ENCODE measurements around the gene IGIP. TPM values are rescaled to one million over a fixed set of nuclear protein-coding genes. Genes with fewer than 3 reads are reported as not detected.
"Not testable (repeated sequence)": the region's sequence is repeated elsewhere in the genome, so short reads cannot be mapped to it uniquely, and the experiment has no call there.

Gene IGIP
- total RNA-seq, 1 donor from 2014 or later, result 11.8 TPM

DNA sequence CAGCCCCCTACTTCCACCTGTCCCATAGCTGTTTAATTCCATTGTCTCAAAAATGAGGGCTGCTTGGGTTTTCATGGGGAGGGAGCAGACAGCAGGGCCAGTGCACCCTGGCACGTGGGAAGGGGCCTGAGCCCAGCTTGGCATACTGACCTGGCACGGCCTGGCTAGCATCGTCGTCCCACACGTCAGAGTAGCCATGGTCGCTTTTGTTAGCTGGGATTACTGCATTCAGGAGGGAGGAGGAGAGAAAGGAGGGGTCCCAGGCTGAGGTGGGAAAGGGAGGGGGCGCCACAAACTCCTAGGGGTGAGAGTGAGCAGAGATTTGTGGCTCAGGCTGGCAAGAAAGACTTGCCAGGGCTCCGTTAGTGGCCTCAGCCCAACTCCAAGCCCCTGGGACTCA, 28.2 kb downstream of the IGIP start:
- intact Hi-C loops (cut with micrococcal nuclease), result no loop called here
- DNase-seq (no peak), ATAC-seq (no peak)

- not testable (repeated sequence) for ATAC-seq
- intact Hi-C loops (cut with micrococcal nuclease), result loop anchor here (5.0 kb wide), 2 partner anchors 83 to 368 kb away; no protein-coding TSS in a partner anchor
These were observed 29.1 kb downstream of the IGIP start for GRCh38 chr5:140154710-140155381.

GRCh38 chr5:140157032-140157781, 31.5 kb downstream of the IGIP start:
- DNase-seq, result peak; percentile 93
- intact Hi-C loops (cut with micrococcal nuclease), result loop anchor here (5.0 kb wide), 2 partner anchors 85 to 370 kb away; no protein-coding TSS in a partner anchor

More at GRCh38 chr5:140154710-140155381, 29.1 kb downstream of the IGIP start:
- not testable (repeated sequence) for DNase-seq

DNA sequence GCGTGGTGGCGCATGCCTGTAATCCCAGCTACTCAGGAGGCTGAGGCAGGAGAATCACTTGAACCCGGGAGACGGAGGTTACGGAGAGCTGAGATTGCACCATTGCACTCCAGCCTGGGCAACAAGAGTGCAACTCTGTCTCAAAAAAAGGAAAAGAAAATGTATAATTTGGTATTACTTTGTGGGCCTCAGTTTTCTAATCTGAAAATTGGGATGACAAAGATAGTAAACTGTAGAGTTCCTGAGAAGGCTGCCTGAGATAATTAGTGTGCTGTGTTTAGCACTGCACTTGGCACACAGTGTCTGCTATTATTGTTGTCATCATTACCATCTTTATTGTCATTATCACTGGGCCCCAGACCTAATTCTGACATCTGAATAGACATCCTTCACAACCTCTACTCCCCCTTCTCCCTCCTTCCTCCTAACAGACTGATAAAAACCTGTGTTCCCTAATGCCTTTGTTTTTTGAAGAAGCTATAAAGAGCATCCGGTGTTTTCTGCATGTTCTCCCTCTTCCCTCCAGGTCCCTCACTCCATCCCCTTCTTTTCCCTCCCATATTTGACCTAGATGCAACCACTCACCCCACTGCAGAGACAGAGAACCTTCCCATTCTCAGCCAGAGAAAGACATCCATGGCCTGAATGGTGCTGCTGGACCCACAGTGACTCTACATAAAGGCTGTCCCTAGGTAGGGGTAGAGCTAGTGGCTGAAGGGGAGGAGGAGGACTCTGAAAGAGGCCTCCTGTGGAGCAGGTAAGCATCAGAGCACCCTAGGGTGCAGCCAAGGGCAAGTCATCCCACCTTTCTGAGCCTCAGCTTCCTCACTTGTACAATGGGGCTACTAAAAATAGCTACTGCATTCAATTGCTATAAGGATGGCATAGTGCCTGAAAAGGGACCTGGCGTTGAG, 33.5 kb downstream of the IGIP start:
- DNase-seq (no peak), ATAC-seq (no peak)
- intact Hi-C loops (cut with micrococcal nuclease), result loop anchor here (5.0 kb wide), 2 partner anchors 87 to 372 kb away; no protein-coding TSS in a partner anchor

More at GRCh38 chr5:140157032-140157781, 31.5 kb downstream of the IGIP start:
- peak; percentile 96 for ATAC-seq

DNA sequence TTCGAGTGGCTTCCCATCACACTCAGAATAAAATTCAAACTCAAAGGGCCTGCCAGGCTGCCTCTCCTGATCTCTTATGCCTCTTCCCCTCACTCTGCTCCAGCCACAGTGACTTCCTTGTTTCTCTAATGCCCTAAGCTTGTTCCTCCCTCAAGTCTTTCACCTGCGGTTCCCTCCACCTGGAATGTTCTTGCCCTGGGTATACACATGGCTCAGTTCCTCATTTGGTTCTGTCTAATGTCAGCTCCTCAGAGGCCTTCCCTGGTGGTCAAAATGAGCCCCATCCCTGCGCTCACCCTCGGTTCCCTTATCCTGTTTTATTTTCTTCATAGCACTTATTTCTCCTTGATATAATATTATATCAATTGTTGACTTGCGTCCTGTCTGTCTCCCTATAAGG, 36.5 kb downstream of the IGIP start:
- no peak for ATAC-seq
- intact Hi-C loops (cut with micrococcal nuclease), result no loop called here
- no peak for DNase-seq

DNA sequence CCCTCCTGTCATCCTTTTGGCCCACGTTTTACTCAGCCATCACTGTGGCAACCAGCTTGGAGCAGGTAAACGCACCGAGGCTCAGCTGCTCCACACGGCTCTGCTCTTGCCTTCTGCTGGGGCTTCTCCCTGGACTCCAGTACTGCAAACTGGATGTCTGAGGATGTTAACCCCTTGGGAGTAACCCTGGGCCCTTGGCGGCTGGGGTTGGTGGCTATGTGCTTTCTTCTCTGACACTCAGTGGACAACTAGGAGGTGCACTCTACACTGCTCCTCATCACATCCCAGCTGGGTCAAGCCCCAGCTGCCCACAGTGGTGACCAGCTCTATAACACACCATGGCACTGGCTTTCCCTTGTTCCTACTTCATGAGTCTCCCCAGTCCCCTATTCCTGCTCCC, 37.0 kb downstream of the IGIP start:
- no peak for ATAC-seq
- no peak for DNase-seq
- intact Hi-C loops (cut with micrococcal nuclease), result no loop called here

- intact Hi-C loops (cut with micrococcal nuclease), result no loop called here
- ATAC-seq (peak; percentile 53), DNase-seq (no peak)
These were observed 39.6 kb downstream of the IGIP start for GRCh38 chr5:140165101-140165922.

DNA sequence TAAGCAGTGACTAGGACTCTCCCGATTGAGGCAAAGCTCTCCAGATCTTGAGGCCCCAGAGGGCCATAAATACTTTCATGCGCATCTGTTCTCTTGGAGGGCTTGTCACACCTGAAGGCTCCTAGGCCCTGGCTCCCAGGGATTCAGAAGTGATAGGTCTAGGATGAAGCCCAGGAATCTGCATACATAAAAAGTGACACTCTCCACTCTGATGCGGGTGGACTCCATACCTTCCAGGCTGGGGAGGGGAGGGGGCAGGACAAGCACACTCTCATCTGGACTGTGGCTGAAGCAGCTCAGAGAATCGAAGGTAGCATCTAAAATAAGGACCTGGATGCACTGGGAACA, 40.2 kb downstream of the IGIP start:
- intact Hi-C loops (cut with micrococcal nuclease), result no loop called here
- ATAC-seq (no peak), DNase-seq (no peak)

GRCh38 chr5:140166911-140167310, 41.2 kb downstream of the IGIP start:
- DNase-seq (no peak), ATAC-seq (no peak)
- intact Hi-C loops (cut with micrococcal nuclease), result no loop called here

DNA sequence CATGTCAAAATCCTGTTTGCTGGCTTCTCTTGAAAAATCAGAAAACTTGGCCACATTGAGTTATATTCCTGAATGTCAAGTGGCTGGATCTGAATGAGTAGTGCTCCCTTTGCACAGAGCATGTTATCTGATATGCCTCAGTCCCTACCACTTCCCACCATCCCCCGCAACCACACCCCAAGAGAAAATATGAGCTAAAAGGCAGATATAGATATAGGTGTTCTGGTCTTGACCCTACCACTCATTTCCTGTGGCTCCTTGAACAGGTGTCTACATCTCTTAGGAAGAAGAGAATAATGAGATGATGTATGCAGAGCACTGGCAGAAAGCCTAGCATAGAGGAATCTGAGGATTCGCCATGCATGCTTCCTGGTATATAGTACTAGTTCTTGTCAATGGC, 42.6 kb downstream of the IGIP start:
- DNase-seq (no peak), ATAC-seq (no peak)
- intact Hi-C loops (cut with micrococcal nuclease), result no loop called here

DNA sequence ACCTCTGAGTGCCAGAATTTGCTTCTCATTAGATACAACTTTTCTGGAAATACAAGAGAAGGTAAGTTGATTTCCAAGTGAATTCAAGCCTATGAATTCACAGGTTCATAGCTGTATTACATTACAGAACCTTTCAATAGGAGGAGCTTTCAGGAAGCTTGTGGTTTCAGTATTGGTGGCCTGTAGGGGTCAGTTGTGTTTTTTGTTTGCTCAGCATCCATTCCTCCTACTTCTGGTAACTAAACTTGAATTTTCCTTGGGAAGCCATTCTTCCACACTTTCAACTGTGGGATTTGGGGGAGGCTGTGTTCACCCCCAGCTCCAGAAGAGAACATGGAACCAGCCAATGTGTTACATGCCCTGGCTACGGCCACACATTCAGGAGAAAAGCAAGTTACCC, 43.7 kb downstream of the IGIP start:
- DNase-seq (no peak), ATAC-seq (peak; percentile 19)
- intact Hi-C loops (cut with micrococcal nuclease), result no loop called here

DNA sequence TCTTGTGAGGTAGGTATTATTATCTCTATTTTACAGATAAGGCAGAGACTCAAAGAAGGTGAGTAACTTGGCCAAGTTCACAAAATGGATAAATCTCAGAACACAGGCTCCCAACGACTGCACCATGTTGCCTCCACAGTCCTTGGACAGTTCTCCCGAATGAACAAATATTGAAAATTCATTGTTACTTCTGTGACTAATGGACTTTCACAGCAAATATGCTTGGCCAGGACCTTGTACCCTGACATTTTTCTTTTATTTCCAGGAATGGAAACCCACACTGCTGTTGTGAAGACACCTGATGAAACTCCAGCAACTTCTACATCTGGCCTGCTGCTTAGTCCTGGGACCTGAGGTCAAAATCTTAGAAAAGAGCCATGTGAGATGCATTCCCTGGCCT, 46.7 kb downstream of the IGIP start:
- ATAC-seq (no peak), DNase-seq (no peak)
- intact Hi-C loops (cut with micrococcal nuclease), result loop anchor here (10.0 kb wide), 1 partner anchor 182 kb away; no protein-coding TSS in a partner anchor

GRCh38 chr5:140174014-140174413, 48.3 kb downstream of the IGIP start:
- ATAC-seq, result no peak
- intact Hi-C loops (cut with micrococcal nuclease), result loop anchor here (10.0 kb wide), 1 partner anchor 181 kb away; no protein-coding TSS in a partner anchor
- DNase-seq, result no peak

DNA sequence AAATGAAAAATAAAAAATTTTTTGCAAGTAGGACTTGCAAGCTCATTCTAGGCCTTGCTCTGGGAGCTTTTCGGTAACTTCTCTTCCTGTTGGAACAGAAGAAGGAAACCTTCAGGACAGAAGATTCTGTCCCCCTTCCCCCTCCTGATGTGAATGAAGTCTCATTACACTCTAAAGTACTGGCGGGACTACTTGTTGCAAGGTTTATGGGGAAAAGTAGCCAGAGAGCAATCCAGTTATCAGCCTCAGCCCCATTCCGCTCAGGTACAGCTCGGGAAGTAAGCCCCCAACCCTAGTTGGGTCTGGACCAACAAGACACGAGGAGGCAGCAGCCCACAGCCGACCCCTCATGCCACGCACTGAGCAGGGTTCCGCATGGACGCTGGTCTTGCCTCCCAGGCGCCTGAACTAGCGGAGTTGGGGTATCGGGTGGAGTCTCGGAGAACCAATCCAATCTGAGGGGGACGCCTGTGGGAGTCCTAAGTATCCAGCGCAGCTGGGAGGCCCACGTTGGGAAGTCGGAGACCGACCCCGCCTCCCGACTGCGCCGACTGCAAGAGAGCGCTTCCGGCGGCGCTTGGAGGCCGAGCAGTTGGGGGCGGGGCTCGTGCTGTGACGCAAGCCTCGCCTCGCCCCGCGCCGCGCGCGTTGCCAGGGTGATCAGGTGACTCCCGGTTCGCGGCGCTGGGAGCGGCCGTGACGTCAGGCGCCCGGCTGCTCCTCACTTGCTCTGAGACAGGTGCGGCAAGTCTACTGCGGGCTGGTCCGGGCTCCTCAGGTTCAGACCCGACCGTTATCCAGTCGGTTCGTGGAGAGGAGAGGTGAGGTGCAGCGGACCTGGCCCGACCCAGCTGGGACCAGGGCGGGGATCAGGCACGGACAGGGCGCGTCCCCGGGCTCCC, 49.0 kb downstream of the IGIP start, which contains the start of gene CYSTM1:
Gene CYSTM1, plus strand, starts transcription at position 724 of the 902 bp plus-strand sequence. CDS start 19,278 bp downstream, outside the sequence.
- peak; percentile 94 for ATAC-seq
- intact Hi-C loops (cut with micrococcal nuclease), result loop anchor here (10.0 kb wide), 1 partner anchor 180 kb away; no protein-coding TSS in a partner anchor
- peak; percentile 99 for DNase-seq

GRCh38 chr5:140175367-140176030, 49.8 kb downstream of the IGIP start:
- intact Hi-C loops (cut with micrococcal nuclease), result loop anchor here (10.0 kb wide), 1 partner anchor 179 kb away; no protein-coding TSS in a partner anchor
- ATAC-seq, result peak; percentile 72
- DNase-seq, result peak; percentile 87

- intact Hi-C loops (cut with micrococcal nuclease), result loop anchor here (10.0 kb wide), 1 partner anchor 179 kb away; no protein-coding TSS in a partner anchor
- DNase-seq (no peak), ATAC-seq (no peak)
These were observed 50.3 kb downstream of the IGIP start for GRCh38 chr5:140176031-140176387.

DNA sequence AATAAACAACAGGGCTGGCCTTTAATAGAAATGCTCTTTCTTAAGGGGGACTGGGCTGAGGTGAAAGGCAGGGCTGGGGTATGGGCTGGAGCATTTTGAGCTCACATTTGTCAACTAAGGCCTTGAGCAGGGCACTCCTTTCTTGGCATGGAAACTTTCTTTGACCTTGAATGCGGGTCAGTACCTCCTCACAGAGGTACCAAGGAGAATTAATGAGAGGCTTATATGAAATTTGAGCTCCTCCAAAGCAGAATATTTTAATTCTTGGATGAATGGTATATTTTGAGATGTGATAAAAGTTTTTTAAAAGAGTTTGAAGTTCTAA, 52.3 kb downstream of the IGIP start:
- DNase-seq (no peak), ATAC-seq (no peak)
- intact Hi-C loops (cut with micrococcal nuclease), result loop anchor here (10.0 kb wide), 1 partner anchor 177 kb away; no protein-coding TSS in a partner anchor
